SK-N-MC (cell line): ENCODE results near the gene APOA4.

Source experiments
- DNase-seq: peaks from one replicate; pipeline ENCODE4 v3.0.0-alpha.2; 2011; ENCODE audit warnings: low read depth, low spot score
- H3K27ac ChIP-seq: fragments of 200-600 bp; sonication (generic); 2 replicates; pipeline ENCODE4 v1.5.1; 2016; ENCODE audit warnings: mixed run types
- H3K36me3 ChIP-seq: fragments of 200-600 bp; sonication (generic); 2 replicates; pipeline ENCODE4 v1.6.1; 2017; ENCODE audit warnings: antibody characterized with exemption, low read length, mixed read lengths; ENCODE audit not compliant: insufficient read depth
- H3K4me3 ChIP-seq: fragments of 200-600 bp; sonication (generic); 2 replicates; pipeline ENCODE4 v1.5.1; 2016
- H3K9ac ChIP-seq: fragments of 200-600 bp; sonication (generic); 2 replicates; pipeline ENCODE4 v1.8.0; 2017; ENCODE audit warnings: mixed run types, mixed read lengths; ENCODE audit not compliant: insufficient read length
- H3K9me3 ChIP-seq: fragments of 200-600 bp; sonication (generic); 2 replicates; pipeline ENCODE4 v1.6.1; 2017; ENCODE audit warnings: low read depth, mild to moderate bottlenecking, antibody characterized with exemption, low read length, moderate library complexity, mixed read lengths
- EZH2 ChIP-seq: fragments of 200-600 bp; sonication (generic); IDR thresholded peaks from one replicate; pipeline ENCODE4 v1.6.1; 2017; ENCODE audit warnings: antibody characterized with exemption
- FOXP2 ChIP-seq: optimal IDR thresholded peaks from 2 replicates; pipeline ENCODE3; 2011; ENCODE audit warnings: mild to moderate bottlenecking, moderate library complexity; ENCODE audit not compliant: insufficient read depth; ENCODE audit errors: extremely low read length, control extremely low read depth
- POLR2AphosphoS5 ChIP-seq: IDR thresholded peaks from 2 replicates; pipeline ENCODE4 v1.6.1; 2012; ENCODE audit warnings: mild to moderate bottlenecking, low read depth, low read length, borderline replicate concordance

The APOA4 gene

GRCh38 chr11:116842117-116842516, 19.0 kb upstream of the APOA4 start:
- H3K4me3 ChIP-seq = no peak overlapping the region
- no peaks in the 10 kb centered on the region for H3K9me3 ChIP-seq
- peaks cover 33% of the 10 kb centered on the region for H3K36me3 ChIP-seq
- no peak for DNase-seq
- TF ChIP-seq EZH2 (no peak), FOXP2 (no peak), POLR2AphosphoS5 (no peak)
- H3K9ac ChIP-seq = no peak overlapping the region
- H3K27ac ChIP-seq = no peak overlapping the region

GRCh38 chr11:116840746-116841296, 17.7 kb upstream of the APOA4 start:
- no peak for TF ChIP-seq POLR2AphosphoS5
- TF ChIP-seq FOXP2 = no peak
- TF ChIP-seq EZH2 = no peak
- DNase-seq = no peak

GRCh38 chr11:116840224-116840745, 17.2 kb upstream of the APOA4 start:
- no peak for TF ChIP-seq POLR2AphosphoS5
- no peak for TF ChIP-seq FOXP2
- TF ChIP-seq EZH2 = no peak
- Histone ChIP-seq H3K9ac (no peak overlapping the region), H3K36me3 (peaks cover 14% of the 10 kb centered on the region; the same call in 1 of the 2 replicates), H3K27ac (no peak overlapping the region), H3K9me3 (no peaks in the 10 kb centered on the region), H3K4me3 (no peak overlapping the region)
- DNase-seq = no peak

More at GRCh38 chr11:116840746-116841296, 17.7 kb upstream of the APOA4 start:
- H3K4me3 ChIP-seq = no peak overlapping the region
- H3K36me3 ChIP-seq = peaks cover 20% of the 10 kb centered on the region
- no peak overlapping the region for H3K27ac ChIP-seq
- no peak overlapping the region for H3K9ac ChIP-seq
- H3K9me3 ChIP-seq = no peaks in the 10 kb centered on the region

- Histone ChIP-seq H3K4me3 (no peak overlapping the region), H3K9me3 (no peaks in the 10 kb centered on the region), H3K36me3 (peaks cover 3% of the 10 kb centered on the region; the same call in 1 of the 2 replicates), H3K9ac (no peak overlapping the region), H3K27ac (no peak overlapping the region)
- no peak for DNase-seq
- TF ChIP-seq FOXP2 = no peak
- no peak for TF ChIP-seq EZH2
- no peak for TF ChIP-seq POLR2AphosphoS5
Measured at GRCh38 chr11:116838321-116839084, 15.4 kb upstream of the APOA4 start.

- Histone ChIP-seq H3K27ac (no peak within 1 kb of the TSS), H3K36me3 (no peaks in the 10 kb centered on the region), H3K9me3 (no peaks in the 10 kb centered on the region), H3K4me3 (no peak within 1 kb of the TSS), H3K9ac (no peak within 1 kb of the TSS)
- DNase-seq = no peak
- TF ChIP-seq FOXP2 (no peak), POLR2AphosphoS5 (no peak), EZH2 (no peak)
Measured at GRCh38 chr11:116837231-116838091, 14.4 kb upstream of the APOA4 start, which contains the start of gene APOA1. Gene APOA1, minus strand, starts transcription at chr11:116837622. Its CDS starts 235 bp downstream, at chr11:116837387.

GRCh38 chr11:116836632-116836991, 13.5 kb upstream of the APOA4 start:
- no peak for DNase-seq
- Histone ChIP-seq H3K9me3 (no peaks in the 10 kb centered on the region), H3K27ac (no peak overlapping the region), H3K4me3 (no peak overlapping the region), H3K36me3 (no peaks in the 10 kb centered on the region), H3K9ac (no peak overlapping the region)
- no peak for TF ChIP-seq POLR2AphosphoS5
- no peak for TF ChIP-seq EZH2
- no peak for TF ChIP-seq FOXP2

GRCh38 chr11:116835791-116836631, 12.9 kb upstream of the APOA4 start:
- H3K4me3 ChIP-seq = peak overlapping the region; percentile 82
- H3K36me3 ChIP-seq = no peaks in the 10 kb centered on the region
- no peak overlapping the region for H3K27ac ChIP-seq

More at GRCh38 chr11:116835791-116836631, 12.9 kb upstream of the APOA4 start:
- peak overlapping the region; percentile 68 for H3K9ac ChIP-seq
- peak; percentile 42 for DNase-seq
- no peaks in the 10 kb centered on the region for H3K9me3 ChIP-seq
- peak; percentile 66; the same call in 1 of the 2 replicates for TF ChIP-seq POLR2AphosphoS5
- TF ChIP-seq FOXP2 = peak; percentile 22
- no peak for TF ChIP-seq EZH2
